ENCODE results near the gene SLC25A12. TPM values are rescaled to one million over a fixed set of nuclear protein-coding genes. Genes with fewer than 3 reads are reported as not detected.

SLC25A12 gene, protein sequence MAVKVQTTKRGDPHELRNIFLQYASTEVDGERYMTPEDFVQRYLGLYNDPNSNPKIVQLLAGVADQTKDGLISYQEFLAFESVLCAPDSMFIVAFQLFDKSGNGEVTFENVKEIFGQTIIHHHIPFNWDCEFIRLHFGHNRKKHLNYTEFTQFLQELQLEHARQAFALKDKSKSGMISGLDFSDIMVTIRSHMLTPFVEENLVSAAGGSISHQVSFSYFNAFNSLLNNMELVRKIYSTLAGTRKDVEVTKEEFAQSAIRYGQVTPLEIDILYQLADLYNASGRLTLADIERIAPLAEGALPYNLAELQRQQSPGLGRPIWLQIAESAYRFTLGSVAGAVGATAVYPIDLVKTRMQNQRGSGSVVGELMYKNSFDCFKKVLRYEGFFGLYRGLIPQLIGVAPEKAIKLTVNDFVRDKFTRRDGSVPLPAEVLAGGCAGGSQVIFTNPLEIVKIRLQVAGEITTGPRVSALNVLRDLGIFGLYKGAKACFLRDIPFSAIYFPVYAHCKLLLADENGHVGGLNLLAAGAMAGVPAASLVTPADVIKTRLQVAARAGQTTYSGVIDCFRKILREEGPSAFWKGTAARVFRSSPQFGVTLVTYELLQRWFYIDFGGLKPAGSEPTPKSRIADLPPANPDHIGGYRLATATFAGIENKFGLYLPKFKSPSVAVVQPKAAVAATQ
- total RNA-seq, result 21.4 and 23.8 TPM in 2 replicates

DNA sequence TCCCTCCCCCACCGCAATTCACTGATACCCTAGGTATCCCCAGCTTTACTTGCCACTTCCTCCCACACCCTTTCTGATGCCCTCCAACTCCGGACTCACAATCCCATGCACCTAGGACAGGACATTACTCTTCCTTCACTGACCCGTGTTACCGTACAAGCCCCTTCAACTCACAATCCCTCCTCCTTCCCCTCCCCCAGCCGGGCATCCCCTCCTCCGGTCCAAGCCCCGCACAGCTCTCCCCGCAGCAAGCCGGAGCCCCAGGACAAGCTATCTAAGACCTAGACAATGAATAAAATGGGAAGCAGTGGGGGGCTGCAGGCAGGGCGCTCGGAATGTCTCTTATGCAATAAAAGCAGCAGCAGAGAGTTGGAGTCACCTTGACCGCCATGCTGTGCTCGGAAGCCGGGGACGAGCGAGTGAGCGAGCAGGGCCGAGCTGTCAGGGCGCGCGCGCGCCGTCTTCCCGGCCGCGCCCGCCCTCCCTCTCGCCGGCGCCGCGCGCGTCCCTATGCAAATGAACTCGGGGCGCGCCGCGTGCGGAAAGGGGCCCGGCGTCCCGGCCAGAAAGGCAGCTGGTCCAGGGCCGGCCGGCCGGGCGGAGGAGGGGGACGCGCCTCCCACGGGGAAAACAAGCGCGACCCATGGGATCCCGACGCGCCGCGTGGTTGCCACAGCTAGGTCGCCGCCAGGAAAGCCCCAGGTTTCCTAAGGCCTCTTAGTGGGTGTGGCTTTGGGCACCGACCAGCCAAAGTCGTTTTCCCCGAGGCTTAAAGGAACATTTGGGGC lies at the start of gene SLC25A12:
Gene SLC25A12, minus strand, starts transcription at position 421 of the 788 bp plus-strand sequence. Its CDS starts 30 bp downstream, at position 391.

DNA sequence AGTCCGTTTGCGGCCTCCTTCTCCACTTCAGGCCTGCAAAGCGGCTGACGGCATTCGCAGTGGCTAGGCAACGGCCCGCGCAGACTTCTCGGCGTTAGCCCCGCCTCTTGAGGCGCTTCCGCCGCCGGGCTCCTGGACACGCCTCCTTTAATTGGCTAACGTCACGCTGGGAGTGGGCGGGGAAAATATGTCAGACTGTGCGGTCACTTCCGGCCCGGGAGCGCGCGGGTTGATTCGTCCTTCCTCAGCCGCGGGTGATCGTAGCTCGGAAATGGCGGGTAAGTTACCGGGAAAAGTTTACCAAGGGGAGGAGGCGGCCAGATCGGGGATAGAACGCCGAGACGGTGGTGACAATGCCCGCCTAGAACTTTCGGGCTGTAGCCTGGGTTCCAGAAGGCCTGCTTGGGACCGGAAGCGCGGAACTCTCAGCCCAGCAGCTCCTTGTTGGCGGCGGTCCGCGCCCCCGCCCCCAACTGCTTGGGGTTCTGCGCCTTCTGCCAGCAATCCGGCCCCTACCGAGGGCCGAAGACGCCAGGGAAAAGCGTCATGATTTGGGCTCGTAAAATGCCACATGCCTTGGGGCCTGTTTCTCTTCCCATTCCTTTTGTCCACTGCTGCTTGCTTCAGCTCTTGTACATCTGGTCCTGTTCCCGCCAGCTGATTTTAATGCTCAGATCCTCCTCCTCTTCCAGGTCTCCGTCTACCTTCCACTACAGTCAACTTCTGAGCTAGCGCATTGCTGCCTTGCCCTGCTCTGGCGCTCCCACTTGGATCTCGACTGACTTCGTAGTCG lies 28.4 kb upstream of the SLC25A12 start, which contains the start of gene HAT1:
Gene HAT1, plus strand, starts transcription at position 232 of the 793 bp plus-strand sequence. Its CDS starts 40 bp downstream, at position 272.

Other genes starting within 250 kb of the SLC25A12 start
- gene DYNC1I2, start 206.8 kb downstream of the SLC25A12 start, total RNA-seq, result 131 and 135 TPM in 2 replicates
- 39.4 and 43.6 TPM in 2 replicates for gene HAT1, start 28.2 kb upstream of the SLC25A12 start, total RNA-seq
- gene METAP1D, start 105.7 kb upstream of the SLC25A12 start, total RNA-seq, result 4.1 and 7.1 TPM in 2 replicates
- gene DLX1, start 191.3 kb upstream of the SLC25A12 start, total RNA-seq, result 0.53 and 0.62 TPM in 2 replicates
- 0.12 and 0.13 TPM in 2 replicates for gene DLX2, start 208.7 kb upstream of the SLC25A12 start, total RNA-seq

Data from aortic smooth muscle cell (primary cell).